Measurements from ENCODE around the gene ADRB1. TPM values are rescaled to one million over a fixed set of nuclear protein-coding genes. Genes with fewer than 3 reads are reported as not detected.

Gene ADRB1
- total and polyA plus RNA-seq, 2 experiments from 2014 or later, result 0.23 to 0.24 TPM

- no peak for TF ChIP-seq ZNF462 (CRISPR knock-in tag; IDR thresholded peaks at IDR 0.05)
- TF ChIP-seq ZNF114 (CRISPR knock-in tag; IDR thresholded peaks at IDR 0.05), result no peak
- no peak for TF ChIP-seq JUNB (IDR thresholded peaks at IDR 0.05; ENCODE audit: unreplicated experiment)
- no peak for TF ChIP-seq ETS1 (IDR thresholded peaks at IDR 0.05)
- TF ChIP-seq CREB1 (CRISPR knock-in tag; IDR thresholded peaks at IDR 0.05; ENCODE audit: low read depth), result no peak
- TF ChIP-seq ZNF331 (CRISPR knock-in tag; IDR thresholded peaks at IDR 0.05; ENCODE audit: low read depth), result no peak
These were observed 20.7 kb upstream of the ADRB1 start (continued) for GRCh38 chr10:114022766-114023597.
